ENCODE results near the gene AREL1.

Gene AREL1

GRCh38 chr14:74697976-74698375 is 14.9 kb downstream of the AREL1 start:
- DNase-seq, result no peak

- DNase-seq, result no peak
Measured at GRCh38 chr14:74697543-74697942, 15.3 kb downstream of the AREL1 start.

GRCh38 chr14:74697011-74697410 is 15.9 kb downstream of the AREL1 start:
- DNase-seq, result no peak

GRCh38 chr14:74695406-74695805 is 17.5 kb downstream of the AREL1 start:
- DNase-seq, result no peak

- DNase-seq, result no peak
Measured at GRCh38 chr14:74693191-74693590, 19.7 kb downstream of the AREL1 start.

GRCh38 chr14:74691456-74691855 is 21.4 kb downstream of the AREL1 start:
- no peak for DNase-seq

GRCh38 chr14:74685921-74686678 is 26.8 kb downstream of the AREL1 start:
- no peak for DNase-seq

GRCh38 chr14:74685056-74685455 is 27.8 kb downstream of the AREL1 start:
- no peak for DNase-seq

- no peak for DNase-seq
Measured at GRCh38 chr14:74684434-74684833, 28.4 kb downstream of the AREL1 start.

GRCh38 chr14:74683406-74683805 is 29.5 kb downstream of the AREL1 start:
- DNase-seq, result no peak

GRCh38 chr14:74682169-74682952 is 30.5 kb downstream of the AREL1 start:
- no peak for DNase-seq

- no peak for DNase-seq
Measured at GRCh38 chr14:74675219-74675618, 37.7 kb downstream of the AREL1 start.

- DNase-seq, result no peak
Measured at GRCh38 chr14:74673768-74674167, 39.1 kb downstream of the AREL1 start.

- no peak for DNase-seq
Measured at GRCh38 chr14:74671789-74672188, 41.1 kb downstream of the AREL1 start.

- no peak for DNase-seq
Measured at GRCh38 chr14:74670726-74671411, 42.0 kb downstream of the AREL1 start.

GRCh38 chr14:74669846-74670245 is 43.0 kb downstream of the AREL1 start:
- no peak for DNase-seq

- DNase-seq, result no peak
Measured at GRCh38 chr14:74669256-74669655, 43.6 kb downstream of the AREL1 start.

- no peak for DNase-seq
Measured at GRCh38 chr14:74667758-74668157, 45.1 kb downstream of the AREL1 start.

- no peak for DNase-seq
Measured at GRCh38 chr14:74664717-74665116, 48.2 kb downstream of the AREL1 start.

- no peak for DNase-seq
Measured at GRCh38 chr14:74663884-74664283, 49.0 kb downstream of the AREL1 start.

- DNase-seq, result no peak
Measured at GRCh38 chr14:74661726-74662450, 51.0 kb downstream of the AREL1 start.

- DNase-seq, result no peak
Measured at GRCh38 chr14:74660863-74661262, 52.0 kb downstream of the AREL1 start.

GRCh38 chr14:74660167-74660566 is 52.7 kb downstream of the AREL1 start:
- DNase-seq, result no peak
